WTC11 (cell line): ENCODE data around the gene ZSWIM4. TPM values are rescaled to one million over a fixed set of nuclear protein-coding genes. Genes with fewer than 3 reads are reported as not detected.
A peak's percentile ranks its signal among the peaks of the same experiment; 100 is the strongest.

Experiments used
- ATAC-seq: fragments of 200-7000 bp; cut with Tn5 transposase; 2 replicates; pipeline ENCODE4 v1.10.0; 2021; ENCODE audit warnings: mild to moderate bottlenecking, moderate library complexity
- CTCF ChIA-PET: fragments of 300-600 bp; sonication (Branson Sonifier 250); formaldehyde crosslinking; loops from one replicate; lab custom pipeline; 2021; ENCODE audit warnings: antibody characterized with exemption; lab: Charles Lee
- POLR2A ChIA-PET: fragments of 350-600 bp; sonication (Branson Sonifier 250); formaldehyde crosslinking; loops from one replicate; lab custom pipeline; 2021; ENCODE audit warnings: antibody characterized with exemption; lab: Charles Lee
- DNase-seq: peaks from one replicate; pipeline ENCODE4 v3.0.0; 2021; ENCODE audit warnings: low spot score
- H3K27ac Mint-ChIP-seq: 2 replicates; pipeline ENCODE4 v1.8.0; 2021; ENCODE audit warnings: mixed read lengths
- H3K27me3 Mint-ChIP-seq: 2 replicates; pipeline ENCODE4 v1.8.0; 2021; ENCODE audit warnings: low read depth, mild to moderate bottlenecking, moderate library complexity, mixed read lengths
- H3K36me3 Mint-ChIP-seq: 2 replicates; pipeline ENCODE4 v1.8.0; 2021; ENCODE audit warnings: mixed read lengths
- H3K4me1 Mint-ChIP-seq: 2 replicates; pipeline ENCODE4 v1.8.0; 2022; ENCODE audit warnings: mixed read lengths
- H3K4me3 Mint-ChIP-seq: 2 replicates; pipeline ENCODE4 v1.8.0; 2021; ENCODE audit warnings: mild to moderate bottlenecking, moderate library complexity, mixed read lengths
- H3K9me3 Mint-ChIP-seq: 2 replicates; pipeline ENCODE4 v1.8.0; 2021; ENCODE audit warnings: mixed read lengths
- ELF4 ChIP-seq: sonication (generic); formaldehyde crosslinking; IDR thresholded peaks from 2 replicates; pipeline ENCODE4 v1.8.1; 2022; ENCODE audit warnings: low read depth, mild to moderate bottlenecking, moderate library complexity, missing genetic modification reagents
- FOXK1 ChIP-seq: sonication (generic); formaldehyde crosslinking; IDR thresholded peaks from 2 replicates; pipeline ENCODE4 v1.8.0; 2022; ENCODE audit warnings: mild to moderate bottlenecking, moderate library complexity, missing genetic modification reagents
- NFE2L1 ChIP-seq: sonication (generic); formaldehyde crosslinking; IDR thresholded peaks from 2 replicates; pipeline ENCODE4 v1.8.1; 2023; ENCODE audit warnings: missing genetic modification reagents
- NR1H2 ChIP-seq: sonication (generic); formaldehyde crosslinking; IDR thresholded peaks from 2 replicates; pipeline ENCODE4 v1.9.0; 2021; ENCODE audit warnings: mild to moderate bottlenecking, moderate library complexity, missing genetic modification reagents
- PRRX2 ChIP-seq: fragments of 250-450 bp; sonication (Bioruptor Pico); IDR thresholded peaks from 2 replicates; pipeline ENCODE4 v1.8.0; 2021; ENCODE audit warnings: mild to moderate bottlenecking
- RELA ChIP-seq: sonication (generic); formaldehyde crosslinking; IDR thresholded peaks from 2 replicates; pipeline ENCODE4 v1.8.1; 2022; ENCODE audit warnings: missing genetic modification reagents, mild to moderate bottlenecking, borderline replicate concordance
- TEAD4 ChIP-seq: sonication (generic); formaldehyde crosslinking; IDR thresholded peaks from 2 replicates; pipeline ENCODE4 v1.8.0; 2022; ENCODE audit warnings: mild to moderate bottlenecking, missing genetic modification reagents
- total RNA-seq: library from RNA; stranded (reverse); gene quantifications from 3 replicates; pipeline ENCODE4 v1.2.3, GENCODE V29; 2021
- TF ChIP-seq, protein P1 (sequence below): fragments of 250-450 bp; sonication (Bioruptor Pico); IDR thresholded peaks from 2 replicates; pipeline ENCODE4 v1.8.0; 2021; ENCODE audit warnings: mild to moderate bottlenecking
- TF ChIP-seq, protein P2 (sequence below): sonication (generic); formaldehyde crosslinking; IDR thresholded peaks from 2 replicates; pipeline ENCODE4 v1.8.0; 2022; ENCODE audit warnings: missing genetic modification reagents
- TF ChIP-seq, protein P3 (sequence below): sonication (generic); formaldehyde crosslinking; IDR thresholded peaks from 2 replicates; pipeline ENCODE4 v1.8.0; 2023; ENCODE audit warnings: missing genetic modification reagents
- TF ChIP-seq, protein P4 (sequence below): sonication (generic); formaldehyde crosslinking; conservative IDR thresholded peaks from 2 replicates; pipeline ENCODE4 v1.8.1; 2023; ENCODE audit warnings: mild to moderate bottlenecking, low read depth, missing genetic modification reagents, moderate library complexity
- TF ChIP-seq, protein P5 (sequence below): fragments of 200-600 bp; IDR thresholded peaks from 2 replicates; pipeline ENCODE4 v1.8.0; 2022; ENCODE audit warnings: antibody characterized with exemption
- TF ChIP-seq, protein P6 (sequence below): sonication (generic); formaldehyde crosslinking; IDR thresholded peaks from 2 replicates; pipeline ENCODE4 v1.8.1; 2023; ENCODE audit warnings: mild to moderate bottlenecking, moderate library complexity, missing genetic modification reagents

The ZSWIM4 gene
- total RNA-seq, 1 experiment from 2014 or later, result 33.4 TPM

DNA sequence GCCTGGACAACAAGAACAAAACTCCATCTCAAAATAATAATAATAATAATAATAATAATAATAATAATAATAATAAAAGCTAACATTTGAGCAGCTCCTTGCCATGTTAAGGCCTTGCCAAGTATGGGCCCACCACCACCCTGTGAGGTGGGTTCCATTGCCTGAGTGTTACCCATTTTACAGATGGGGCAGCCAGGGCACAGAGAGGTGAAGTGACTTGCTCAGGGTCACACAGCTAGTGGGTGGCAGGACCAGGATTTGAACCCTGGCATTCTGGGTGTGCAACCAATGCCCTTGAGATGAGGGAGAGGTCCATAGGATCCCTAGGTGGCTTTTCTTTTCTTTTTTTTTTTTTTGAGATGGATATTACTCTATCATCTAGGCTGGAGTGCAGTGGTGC lies 29.5 kb downstream of the ZSWIM4 start (continued):
- TF ChIP-seq NFE2L1 (CRISPR knock-in tag), result no peak
- TF ChIP-seq, protein P1, sequence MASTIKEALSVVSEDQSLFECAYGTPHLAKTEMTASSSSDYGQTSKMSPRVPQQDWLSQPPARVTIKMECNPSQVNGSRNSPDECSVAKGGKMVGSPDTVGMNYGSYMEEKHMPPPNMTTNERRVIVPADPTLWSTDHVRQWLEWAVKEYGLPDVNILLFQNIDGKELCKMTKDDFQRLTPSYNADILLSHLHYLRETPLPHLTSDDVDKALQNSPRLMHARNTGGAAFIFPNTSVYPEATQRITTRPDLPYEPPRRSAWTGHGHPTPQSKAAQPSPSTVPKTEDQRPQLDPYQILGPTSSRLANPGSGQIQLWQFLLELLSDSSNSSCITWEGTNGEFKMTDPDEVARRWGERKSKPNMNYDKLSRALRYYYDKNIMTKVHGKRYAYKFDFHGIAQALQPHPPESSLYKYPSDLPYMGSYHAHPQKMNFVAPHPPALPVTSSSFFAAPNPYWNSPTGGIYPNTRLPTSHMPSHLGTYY (CRISPR knock-in tag), result no peak
- TF ChIP-seq, protein P2, sequence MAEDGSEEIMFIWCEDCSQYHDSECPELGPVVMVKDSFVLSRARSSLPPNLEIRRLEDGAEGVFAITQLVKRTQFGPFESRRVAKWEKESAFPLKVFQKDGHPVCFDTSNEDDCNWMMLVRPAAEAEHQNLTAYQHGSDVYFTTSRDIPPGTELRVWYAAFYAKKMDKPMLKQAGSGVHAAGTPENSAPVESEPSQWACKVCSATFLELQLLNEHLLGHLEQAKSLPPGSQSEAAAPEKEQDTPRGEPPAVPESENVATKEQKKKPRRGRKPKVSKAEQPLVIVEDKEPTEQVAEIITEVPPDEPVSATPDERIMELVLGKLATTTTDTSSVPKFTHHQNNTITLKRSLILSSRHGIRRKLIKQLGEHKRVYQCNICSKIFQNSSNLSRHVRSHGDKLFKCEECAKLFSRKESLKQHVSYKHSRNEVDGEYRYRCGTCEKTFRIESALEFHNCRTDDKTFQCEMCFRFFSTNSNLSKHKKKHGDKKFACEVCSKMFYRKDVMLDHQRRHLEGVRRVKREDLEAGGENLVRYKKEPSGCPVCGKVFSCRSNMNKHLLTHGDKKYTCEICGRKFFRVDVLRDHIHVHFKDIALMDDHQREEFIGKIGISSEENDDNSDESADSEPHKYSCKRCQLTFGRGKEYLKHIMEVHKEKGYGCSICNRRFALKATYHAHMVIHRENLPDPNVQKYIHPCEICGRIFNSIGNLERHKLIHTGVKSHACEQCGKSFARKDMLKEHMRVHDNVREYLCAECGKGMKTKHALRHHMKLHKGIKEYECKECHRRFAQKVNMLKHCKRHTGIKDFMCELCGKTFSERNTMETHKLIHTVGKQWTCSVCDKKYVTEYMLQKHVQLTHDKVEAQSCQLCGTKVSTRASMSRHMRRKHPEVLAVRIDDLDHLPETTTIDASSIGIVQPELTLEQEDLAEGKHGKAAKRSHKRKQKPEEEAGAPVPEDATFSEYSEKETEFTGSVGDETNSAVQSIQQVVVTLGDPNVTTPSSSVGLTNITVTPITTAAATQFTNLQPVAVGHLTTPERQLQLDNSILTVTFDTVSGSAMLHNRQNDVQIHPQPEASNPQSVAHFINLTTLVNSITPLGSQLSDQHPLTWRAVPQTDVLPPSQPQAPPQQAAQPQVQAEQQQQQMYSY (CRISPR knock-in tag), result no peak
- TF ChIP-seq NR1H2, result no peak
- TF ChIP-seq PRRX2, result no peak
- TF ChIP-seq RELA (CRISPR knock-in tag), result no peak
- TF ChIP-seq, protein P3, sequence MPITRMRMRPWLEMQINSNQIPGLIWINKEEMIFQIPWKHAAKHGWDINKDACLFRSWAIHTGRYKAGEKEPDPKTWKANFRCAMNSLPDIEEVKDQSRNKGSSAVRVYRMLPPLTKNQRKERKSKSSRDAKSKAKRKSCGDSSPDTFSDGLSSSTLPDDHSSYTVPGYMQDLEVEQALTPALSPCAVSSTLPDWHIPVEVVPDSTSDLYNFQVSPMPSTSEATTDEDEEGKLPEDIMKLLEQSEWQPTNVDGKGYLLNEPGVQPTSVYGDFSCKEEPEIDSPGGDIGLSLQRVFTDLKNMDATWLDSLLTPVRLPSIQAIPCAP (CRISPR knock-in tag), result no peak
- TF ChIP-seq ELF4 (CRISPR knock-in tag), result no peak
- TF ChIP-seq FOXK1 (CRISPR knock-in tag), result no peak
- TF ChIP-seq, protein P4, sequence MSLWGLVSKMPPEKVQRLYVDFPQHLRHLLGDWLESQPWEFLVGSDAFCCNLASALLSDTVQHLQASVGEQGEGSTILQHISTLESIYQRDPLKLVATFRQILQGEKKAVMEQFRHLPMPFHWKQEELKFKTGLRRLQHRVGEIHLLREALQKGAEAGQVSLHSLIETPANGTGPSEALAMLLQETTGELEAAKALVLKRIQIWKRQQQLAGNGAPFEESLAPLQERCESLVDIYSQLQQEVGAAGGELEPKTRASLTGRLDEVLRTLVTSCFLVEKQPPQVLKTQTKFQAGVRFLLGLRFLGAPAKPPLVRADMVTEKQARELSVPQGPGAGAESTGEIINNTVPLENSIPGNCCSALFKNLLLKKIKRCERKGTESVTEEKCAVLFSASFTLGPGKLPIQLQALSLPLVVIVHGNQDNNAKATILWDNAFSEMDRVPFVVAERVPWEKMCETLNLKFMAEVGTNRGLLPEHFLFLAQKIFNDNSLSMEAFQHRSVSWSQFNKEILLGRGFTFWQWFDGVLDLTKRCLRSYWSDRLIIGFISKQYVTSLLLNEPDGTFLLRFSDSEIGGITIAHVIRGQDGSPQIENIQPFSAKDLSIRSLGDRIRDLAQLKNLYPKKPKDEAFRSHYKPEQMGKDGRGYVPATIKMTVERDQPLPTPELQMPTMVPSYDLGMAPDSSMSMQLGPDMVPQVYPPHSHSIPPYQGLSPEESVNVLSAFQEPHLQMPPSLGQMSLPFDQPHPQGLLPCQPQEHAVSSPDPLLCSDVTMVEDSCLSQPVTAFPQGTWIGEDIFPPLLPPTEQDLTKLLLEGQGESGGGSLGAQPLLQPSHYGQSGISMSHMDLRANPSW (CRISPR knock-in tag), result no peak
- TF ChIP-seq, protein P5, sequence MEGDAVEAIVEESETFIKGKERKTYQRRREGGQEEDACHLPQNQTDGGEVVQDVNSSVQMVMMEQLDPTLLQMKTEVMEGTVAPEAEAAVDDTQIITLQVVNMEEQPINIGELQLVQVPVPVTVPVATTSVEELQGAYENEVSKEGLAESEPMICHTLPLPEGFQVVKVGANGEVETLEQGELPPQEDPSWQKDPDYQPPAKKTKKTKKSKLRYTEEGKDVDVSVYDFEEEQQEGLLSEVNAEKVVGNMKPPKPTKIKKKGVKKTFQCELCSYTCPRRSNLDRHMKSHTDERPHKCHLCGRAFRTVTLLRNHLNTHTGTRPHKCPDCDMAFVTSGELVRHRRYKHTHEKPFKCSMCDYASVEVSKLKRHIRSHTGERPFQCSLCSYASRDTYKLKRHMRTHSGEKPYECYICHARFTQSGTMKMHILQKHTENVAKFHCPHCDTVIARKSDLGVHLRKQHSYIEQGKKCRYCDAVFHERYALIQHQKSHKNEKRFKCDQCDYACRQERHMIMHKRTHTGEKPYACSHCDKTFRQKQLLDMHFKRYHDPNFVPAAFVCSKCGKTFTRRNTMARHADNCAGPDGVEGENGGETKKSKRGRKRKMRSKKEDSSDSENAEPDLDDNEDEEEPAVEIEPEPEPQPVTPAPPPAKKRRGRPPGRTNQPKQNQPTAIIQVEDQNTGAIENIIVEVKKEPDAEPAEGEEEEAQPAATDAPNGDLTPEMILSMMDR, result no peak

DNA sequence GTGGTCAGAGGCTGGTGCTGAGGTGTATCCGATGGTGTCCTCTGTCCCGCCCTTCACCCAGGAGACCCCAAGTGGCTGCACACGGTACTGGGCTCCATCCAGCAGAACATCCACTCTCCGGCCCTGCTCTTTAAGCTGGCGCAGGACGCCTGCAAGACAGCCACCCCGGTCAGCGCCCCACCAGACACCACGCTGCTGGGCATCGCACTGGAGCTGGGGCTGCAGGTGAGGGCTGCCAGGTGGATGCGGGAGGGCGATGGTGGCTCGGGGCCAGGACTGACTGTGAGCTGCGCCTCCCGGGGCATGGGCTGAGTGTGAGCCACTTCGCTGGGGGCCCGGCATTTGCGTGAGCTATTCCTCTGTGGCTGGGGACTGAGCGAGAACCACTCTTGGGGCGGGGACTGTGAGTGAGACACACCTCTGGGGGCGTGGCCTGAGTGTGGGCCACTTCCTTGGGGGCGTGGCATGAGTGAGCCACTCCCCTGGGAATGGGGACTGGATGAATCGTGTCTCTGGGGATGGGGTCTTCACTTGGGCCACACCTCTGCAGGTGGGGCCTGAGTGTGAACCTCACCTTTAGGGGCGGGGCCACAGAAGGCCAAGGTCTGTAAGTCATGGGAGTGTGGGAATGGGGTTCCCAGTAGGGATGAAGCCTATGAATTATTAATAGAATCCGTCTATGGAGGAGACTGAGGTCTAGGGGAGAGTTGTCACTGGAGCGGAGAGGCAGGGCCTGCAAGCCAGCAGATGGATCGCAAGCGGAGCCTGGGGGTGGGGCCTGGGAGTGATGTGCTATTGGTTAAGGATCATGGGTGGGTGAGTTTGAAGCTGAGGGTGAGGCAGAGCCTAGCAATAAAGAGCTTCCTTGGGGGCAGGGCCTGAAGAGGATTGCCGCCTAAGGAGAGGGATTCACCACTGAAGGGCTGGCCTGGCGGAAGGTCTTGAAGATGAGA lies 30.5 kb downstream of the ZSWIM4 start:
- Mint-ChIP-seq H3K27me3 (no peaks in the 10 kb centered on the region), H3K36me3 (peaks cover 37% of the 10 kb centered on the region), H3K9me3 (no peaks in the 10 kb centered on the region), H3K4me3 (peak overlapping the region; percentile 37; the same call in 1 of the 2 replicates), H3K27ac (peak overlapping the region; percentile 92), H3K4me1 (peaks cover 15% of the 10 kb centered on the region)
- CTCF ChIA-PET, result interaction anchor here (0.5 to 2.1 kb wide), 20 partner anchors 8 to 410 kb away, joined by 3 to 19 read pairs (median 5); partner anchors contain the start of genes ASF1B, C19orf53 and ZSWIM4
- POLR2A ChIA-PET, result interaction anchor here (0.5 to 3.2 kb wide), 8 partner anchors 8 to 644 kb away, joined by 3 to 20 read pairs (median 6); partner anchors contain the start of gene ZSWIM4
- peak; percentile 94 for DNase-seq
- TF ChIP-seq, protein P5, result 0 out of 2 replicates have a peak, but pooled peaks have one; percentile 35
- TF ChIP-seq TEAD4 (CRISPR knock-in tag) (no peak), RELA (CRISPR knock-in tag) (0 out of 2 replicates have a peak, but pooled peaks have one; percentile 38)
- TF ChIP-seq, protein P6, sequence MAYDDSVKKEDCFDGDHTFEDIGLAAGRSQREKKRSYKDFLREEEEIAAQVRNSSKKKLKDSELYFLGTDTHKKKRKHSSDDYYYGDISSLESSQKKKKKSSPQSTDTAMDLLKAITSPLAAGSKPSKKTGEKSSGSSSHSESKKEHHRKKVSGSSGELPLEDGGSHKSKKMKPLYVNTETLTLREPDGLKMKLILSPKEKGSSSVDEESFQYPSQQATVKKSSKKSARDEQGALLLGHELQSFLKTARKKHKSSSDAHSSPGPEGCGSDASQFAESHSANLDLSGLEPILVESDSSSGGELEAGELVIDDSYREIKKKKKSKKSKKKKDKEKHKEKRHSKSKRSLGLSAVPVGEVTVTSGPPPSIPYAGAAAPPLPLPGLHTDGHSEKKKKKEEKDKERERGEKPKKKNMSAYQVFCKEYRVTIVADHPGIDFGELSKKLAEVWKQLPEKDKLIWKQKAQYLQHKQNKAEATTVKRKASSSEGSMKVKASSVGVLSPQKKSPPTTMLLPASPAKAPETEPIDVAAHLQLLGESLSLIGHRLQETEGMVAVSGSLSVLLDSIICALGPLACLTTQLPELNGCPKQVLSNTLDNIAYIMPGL, result 0 out of 2 replicates have a peak, but pooled peaks have one; percentile 28
- TF ChIP-seq, all 79 proteins: peak for 3
- ATAC-seq, result peak; percentile 86
